ENCODE measurements around the gene C4orf36. TPM values are rescaled to one million over a fixed set of nuclear protein-coding genes. Genes with fewer than 3 reads are reported as not detected.
A peak's percentile ranks its signal among the peaks of the same experiment; 100 is the strongest.

The C4orf36 gene, protein sequence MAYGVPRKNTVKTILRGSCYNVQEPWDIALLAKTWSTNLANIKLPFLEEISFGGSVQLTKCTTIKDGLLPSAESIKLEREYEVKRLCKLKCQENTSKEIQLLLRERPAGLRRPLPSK
- under 0.01 and 0.33 TPM in 2 replicates for total RNA-seq

DNA sequence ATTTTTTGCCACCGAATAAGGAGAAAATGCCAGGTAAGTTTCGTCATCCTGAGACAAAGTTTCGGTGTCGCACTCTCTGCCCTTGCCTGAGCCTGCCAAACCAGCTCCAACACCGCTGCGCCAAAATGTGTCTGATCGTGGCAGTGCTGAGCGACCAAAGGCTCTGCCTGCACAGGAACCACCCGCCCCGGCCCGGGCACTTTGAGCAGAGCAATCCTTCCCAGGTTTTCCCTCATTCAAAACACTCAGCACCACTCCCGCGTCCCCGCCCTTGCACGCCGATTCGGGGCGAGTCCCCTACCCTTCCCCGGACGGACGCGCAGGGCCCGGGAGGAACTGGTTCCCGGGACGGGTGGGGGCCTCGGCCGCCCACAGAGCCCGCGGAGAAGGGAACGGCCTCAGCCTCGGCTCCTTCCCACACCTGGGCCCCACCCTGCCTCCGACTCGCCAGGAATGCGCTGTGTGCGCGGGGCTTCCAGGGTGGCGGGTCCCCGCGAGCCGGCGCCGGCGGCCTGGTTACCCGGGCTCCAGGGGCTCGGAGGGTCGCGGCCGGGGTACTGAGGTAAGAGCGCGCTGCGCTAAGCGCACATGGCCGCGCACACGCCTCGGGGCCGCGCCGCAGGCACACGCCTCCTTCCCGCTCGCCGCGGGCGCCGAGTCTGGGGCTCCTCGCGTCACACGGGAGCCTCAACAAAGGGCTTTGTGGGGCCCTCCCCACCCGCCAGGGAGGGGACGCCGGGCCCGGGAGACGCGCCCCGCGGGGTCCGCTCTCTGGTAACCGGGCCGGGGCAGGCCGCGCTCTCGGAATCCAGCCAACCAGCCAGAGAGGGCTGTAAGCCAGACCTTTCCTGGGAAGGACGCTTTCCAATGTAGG, at the start of gene C4orf36:
Gene C4orf36, minus strand, starts transcription at position 661 of the 874 bp plus-strand sequence. CDS start 902 bp downstream, outside the sequence.
- peak; percentile 42 for DNase-seq

DNA sequence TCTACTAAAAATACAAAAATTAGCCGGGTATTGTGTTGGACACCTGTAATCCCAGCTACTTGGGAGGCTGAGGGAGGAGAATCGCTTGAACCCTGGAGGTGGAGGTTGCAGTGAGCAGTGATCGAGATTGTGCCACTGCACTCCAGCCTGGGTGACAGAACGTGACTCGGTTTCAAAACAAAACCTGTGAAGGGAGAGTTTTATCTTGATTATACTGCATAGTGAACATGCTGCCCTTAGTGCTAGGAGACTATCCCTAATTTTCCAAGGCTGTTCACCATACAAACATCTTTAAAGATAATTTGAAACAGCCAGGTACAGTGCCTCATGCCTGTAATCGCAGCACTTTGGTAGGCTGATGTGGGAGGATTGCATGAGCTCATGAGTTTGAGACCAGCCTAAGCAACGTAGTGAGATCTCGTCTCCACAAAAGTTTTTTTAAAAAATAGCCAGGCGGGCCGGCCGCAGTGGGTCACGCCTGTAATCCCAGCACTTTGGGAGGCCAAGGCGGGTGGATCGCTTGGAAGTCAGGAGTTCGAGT, 48.8 kb upstream of the C4orf36 start:
- no peak for DNase-seq

DNA sequence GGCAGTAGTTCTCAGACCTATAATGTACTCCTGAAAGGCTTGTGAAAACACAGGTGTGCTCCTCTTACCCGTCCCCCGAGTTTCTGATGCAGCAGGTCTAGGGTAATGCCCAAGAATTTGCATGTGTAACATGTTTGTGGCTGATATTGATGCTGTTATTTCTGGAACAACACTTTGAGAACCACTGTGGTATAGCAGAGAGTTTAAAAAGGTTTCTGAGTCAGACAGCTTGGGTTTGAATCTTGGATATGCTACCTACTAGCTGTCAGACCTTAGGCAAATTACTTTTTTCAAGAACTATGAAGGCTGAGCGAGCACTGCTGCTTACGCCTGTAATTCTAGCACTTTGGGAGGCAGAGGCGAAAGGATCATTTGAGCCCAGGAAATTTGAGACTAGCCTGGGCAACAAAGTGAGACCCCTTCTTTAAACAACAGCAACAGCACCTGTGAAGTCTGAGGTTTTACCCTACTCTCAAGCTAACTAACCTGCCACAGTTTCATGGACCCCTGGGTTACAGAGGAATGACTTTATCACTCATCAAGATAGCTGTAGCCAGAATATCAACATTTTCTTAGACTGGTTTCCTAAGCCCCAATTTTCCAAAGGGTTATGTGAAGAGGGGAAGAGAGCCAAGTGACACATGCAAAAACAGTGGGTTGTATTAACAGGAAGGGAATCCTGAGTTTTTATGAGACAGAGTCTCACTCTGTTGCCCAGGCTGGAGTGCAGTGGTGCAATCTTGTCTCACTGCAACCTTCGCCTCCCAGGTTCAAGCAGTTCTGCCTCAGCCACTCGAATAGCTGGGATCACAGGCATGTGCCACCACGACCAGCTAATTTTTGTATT, 47.7 kb upstream of the C4orf36 start:
- DNase-seq = no peak

DNA sequence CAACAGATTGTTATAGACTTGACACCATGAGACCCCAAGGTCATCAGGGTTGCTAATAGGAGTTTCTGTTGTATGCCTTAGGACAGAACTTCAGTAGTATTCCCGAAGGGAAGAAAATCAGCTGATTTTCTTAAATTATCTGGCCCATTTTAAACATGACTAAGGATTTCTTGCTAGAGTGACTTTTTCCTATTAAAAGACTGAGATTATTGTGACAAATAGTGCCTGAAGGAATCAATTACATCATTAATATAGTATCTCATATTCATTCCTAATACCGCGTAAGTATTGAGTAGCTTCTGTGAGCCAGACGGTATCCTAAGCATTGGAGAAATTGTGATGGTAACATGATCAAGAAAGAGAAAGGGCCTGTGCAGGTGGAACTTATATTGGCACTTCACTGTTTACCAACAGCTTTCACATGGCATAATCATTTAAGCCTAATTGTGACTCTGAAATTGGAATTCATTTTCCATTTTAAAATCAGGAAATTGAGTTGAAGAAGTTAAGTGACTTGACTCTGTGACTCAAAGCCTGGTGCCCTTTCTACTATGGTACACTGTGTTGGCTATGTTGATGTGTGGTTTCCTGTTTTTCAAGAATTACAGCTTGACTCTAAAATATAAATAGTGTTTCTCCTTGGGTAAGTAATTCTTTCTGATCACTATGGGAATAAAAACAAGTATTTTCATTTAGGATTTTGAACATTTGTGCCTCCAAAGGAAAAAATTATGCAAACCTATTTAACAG, 46.7 kb upstream of the C4orf36 start:
- DNase-seq = peak; percentile 59

- peak; percentile 75 for DNase-seq
Measured at GRCh38 chr4:86935853-86936733, 43.9 kb upstream of the C4orf36 start.

DNA sequence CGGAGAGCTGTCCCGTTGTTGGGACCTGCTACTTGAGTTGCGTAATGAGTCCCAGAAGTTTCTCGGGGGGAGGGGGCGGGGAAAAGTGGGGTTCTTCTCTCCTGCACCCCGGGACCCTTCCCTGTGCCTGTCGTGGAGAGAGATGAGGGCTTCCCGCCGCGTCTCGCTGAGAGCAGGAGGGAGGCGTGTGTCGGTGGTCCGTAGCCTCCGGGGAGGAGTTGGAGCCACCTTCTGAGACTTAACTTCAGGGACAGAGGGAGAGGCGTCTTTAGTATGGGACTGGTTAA, 43.3 kb upstream of the C4orf36 start:
- no peak for DNase-seq

DNA sequence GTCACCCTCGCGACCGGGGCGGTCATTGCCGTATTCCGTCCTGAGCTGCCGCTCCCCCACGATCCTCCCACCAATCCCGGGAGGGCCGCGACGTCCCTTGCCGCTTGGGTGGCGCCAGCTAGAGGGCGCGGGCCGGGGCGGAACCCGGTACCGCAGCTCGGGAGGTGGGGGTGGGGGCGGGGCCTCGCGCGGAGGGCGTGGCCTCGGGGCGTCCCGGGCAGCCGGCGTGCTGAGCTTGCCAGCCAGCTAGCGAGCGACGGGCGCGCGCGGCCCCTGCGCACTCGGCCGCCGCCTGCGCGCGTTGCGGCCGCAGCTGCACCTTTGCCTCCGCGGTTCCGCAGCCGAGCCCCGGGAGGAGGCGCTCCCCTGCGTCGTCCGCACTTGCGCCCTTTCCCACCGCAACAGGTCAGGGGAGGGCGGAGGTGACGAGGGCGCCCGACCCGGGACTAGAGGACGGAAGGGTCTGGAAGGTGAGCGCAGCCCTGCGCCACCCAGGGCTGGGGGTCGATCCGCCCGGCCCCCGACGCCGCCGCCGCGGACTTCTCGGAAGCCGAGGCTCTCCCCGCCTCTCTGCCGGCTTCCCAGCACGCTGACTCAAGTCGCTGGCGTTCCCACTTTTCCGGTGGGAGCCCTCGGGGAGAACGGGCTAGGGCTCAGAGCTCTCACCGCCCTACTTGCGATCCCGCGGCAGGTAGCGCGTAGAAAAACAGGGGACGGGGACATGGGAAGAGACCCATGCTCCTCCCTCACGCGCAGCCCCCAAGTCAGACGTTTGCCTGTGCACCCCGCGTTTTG, 42.7 kb upstream of the C4orf36 start, which contains the start of gene AFF1:
Gene AFF1, plus strand, starts transcription at position 241 of the 795 bp plus-strand sequence. CDS start 13,523 bp downstream, outside the sequence.
- peak; percentile 94 for DNase-seq

- DNase-seq = peak; percentile 52
Measured at GRCh38 chr4:86934147-86934770, 42.0 kb upstream of the C4orf36 start.

- DNase-seq = no peak
Measured at GRCh38 chr4:86928400-86929255, 36.4 kb upstream of the C4orf36 start.

DNA sequence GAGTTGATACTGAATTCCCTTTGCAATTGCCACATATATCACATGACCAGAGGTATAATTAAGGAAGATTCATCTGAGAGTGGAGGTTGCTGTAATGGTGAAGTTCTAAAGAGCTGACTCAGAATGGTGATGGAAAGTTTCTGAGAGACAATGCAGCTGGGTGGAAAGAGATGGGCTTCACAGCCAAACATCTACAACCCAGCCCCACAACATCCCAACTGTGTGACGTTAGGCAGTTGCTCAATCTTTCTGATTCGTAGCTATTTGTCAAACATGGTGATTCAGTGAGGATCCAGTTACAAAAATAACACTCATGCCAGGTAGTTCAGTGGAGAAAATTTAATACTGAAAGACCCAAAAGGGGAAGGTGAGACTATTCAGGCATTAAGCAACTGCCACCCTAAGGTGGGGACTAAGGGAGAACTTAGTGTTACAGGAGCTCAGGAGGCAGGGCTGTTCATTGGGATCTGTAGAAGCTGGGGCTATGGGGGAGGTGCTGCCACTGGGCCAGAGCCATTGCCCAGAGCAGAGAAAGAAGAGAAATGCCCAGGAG, 35.7 kb upstream of the C4orf36 start:
- DNase-seq = peak; percentile 66

GRCh38 chr4:86926435-86927086, 34.3 kb upstream of the C4orf36 start:
- DNase-seq = no peak

DNA sequence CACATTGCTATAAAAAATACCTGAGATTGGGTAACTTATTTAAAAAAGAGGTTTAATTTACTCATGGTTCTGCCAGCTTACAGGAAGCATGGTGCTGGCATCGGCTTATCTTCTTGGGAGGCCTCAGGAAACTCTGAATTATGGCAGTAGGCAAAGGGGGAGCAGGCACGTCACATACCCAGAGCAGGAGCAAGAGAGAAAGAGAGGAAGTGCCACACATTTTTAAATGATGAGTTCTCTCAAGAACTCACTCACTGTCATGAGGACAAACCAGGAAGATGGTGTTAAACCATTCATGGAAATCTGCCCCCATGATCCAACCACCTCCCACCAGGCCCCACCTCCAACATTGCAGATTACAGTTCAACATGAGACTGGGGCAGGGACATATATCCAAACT, 32.6 kb upstream of the C4orf36 start:
- DNase-seq = peak; percentile 92

DNA sequence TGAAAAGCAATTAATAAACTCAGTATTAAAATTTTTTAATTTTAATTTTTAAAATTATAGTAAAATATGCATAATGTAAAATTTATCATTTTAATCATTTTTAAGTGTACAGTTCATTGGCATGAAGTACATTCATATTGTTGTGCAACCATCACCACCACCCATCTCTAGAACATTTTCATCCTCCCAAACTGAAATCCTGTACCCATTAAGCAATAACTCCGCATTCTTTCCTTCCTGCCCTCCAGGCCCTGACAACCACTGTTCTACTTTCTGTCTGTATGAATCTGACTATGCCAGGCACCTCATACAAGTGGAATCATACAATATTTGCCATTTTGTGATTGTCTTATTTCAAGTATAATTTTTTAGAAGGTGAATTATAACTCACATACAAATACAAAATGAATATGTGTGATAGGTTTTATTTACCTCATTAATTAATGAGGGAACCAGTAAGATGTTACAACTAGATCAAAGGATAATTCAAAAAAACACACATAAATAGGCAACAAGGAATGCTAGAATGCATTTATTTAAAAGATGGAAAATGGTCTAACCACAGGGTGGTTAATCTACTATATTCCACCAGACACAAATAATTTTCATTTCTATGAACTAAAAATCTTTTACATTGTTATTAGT, 29.5 kb upstream of the C4orf36 start:
- no peak for DNase-seq

GRCh38 chr4:86919561-86920223, 27.5 kb upstream of the C4orf36 start:
- DNase-seq = no peak

DNA sequence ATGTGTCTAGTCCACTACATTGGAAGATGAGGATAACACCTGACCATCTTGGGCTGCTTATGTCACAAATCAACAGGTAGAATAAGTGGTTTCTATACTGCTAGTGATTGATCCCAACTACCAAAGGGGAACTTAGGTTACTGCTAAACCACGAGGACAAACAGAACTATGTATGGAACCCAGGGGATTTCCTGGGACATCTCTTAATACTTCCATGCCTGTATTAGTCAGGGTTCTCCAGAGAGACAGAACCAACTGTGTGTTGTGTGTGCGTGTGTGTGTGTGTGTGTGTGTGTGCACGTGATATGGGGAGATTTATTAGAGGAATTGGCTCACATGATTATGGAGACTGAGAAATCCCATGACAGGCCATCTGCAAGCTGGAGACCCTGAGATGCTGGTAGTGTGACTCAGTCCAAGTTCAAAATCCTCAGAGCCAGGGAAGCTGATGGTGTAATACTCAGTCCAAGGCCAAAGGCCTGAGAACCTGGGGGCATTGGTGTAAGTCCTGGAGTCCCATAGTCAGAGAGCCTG, 26.4 kb upstream of the C4orf36 start:
- DNase-seq = no peak

DNA sequence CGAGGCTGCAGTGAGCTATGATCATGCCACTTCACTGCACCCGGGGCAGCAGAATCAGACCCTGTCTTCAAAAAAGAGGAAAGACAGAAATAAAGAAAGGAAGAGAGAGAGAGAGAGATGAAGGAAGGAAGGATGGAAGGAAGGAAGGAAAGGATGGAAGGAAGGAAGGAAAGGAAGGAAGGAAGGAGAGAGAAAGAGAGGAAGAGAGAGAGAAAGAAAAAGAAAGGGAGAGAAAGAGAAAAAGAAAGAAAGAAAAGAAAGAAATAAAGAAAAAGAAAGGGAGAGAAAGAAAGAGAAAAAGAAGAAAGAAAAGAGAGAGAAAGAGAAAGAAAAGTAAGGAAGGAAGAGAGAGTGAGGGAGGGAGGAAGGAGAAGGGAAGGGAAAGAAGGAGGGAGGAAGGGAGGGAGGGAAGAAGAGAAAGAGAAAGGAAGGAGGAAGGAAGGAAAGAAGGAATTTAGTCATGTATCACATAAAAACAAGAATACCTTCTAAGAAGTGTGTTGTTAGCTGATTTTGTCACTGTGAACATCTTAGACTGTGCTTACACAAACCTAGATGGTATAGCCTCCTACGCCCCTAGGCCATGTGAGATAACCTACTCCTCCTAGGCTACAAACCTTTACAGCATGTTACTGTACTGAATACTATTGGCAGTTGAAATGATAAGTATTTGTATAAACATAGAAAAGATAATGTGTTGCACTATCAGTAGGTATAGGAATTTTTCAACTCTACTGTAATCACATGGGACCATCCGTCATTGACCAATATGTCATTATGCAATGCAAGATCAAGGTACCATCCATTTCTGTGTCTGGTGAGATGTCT, 25.2 kb upstream of the C4orf36 start:
- no peak for DNase-seq

Measured in dermis blood vessel endothelial cell (primary cell).